Measurements from ENCODE around the gene LDB2. TPM values are rescaled to one million over a fixed set of nuclear protein-coding genes. Genes with fewer than 3 reads are reported as not detected.
"Not testable (repeated sequence)": the region's sequence is repeated elsewhere in the genome, so short reads cannot be mapped to it uniquely, and the experiment has no call there.

LDB2 gene
- total RNA-seq, 1 donor from 2014 or later, result not detected

- TF ChIP-seq CTCF (IDR thresholded peaks at IDR 0.05; ENCODE audit: unreplicated experiment), result no peak
- no peak overlapping the region for H3K4me3 Mint-ChIP-seq (ENCODE audit: low read depth)
- H3K27ac Mint-ChIP-seq, result no peak overlapping the region
- DNase-seq (ENCODE audit: low spot score, unreplicated experiment), result no peak
- no peaks in the 10 kb centered on the region for H3K36me3 Mint-ChIP-seq (ENCODE audit: insufficient read depth)
- no peaks in the 10 kb centered on the region for H3K9me3 Mint-ChIP-seq (ENCODE audit: low read depth)
- H3K4me1 Mint-ChIP-seq (ENCODE audit: low read depth), result no peaks in the 10 kb centered on the region
- peaks cover 13% of the 10 kb centered on the region for H3K27me3 Mint-ChIP-seq
Observed at GRCh38 chr4:16524911-16525554, 373.4 kb downstream of the LDB2 start.

- no peaks in the 10 kb centered on the region for H3K4me1 Mint-ChIP-seq (ENCODE audit: low read depth)
- no peak for DNase-seq (ENCODE audit: low spot score, unreplicated experiment)
- H3K4me3 Mint-ChIP-seq (ENCODE audit: low read depth), result no peak overlapping the region
- H3K9me3 Mint-ChIP-seq (ENCODE audit: low read depth), result no peaks in the 10 kb centered on the region
- TF ChIP-seq CTCF (IDR thresholded peaks at IDR 0.05; ENCODE audit: unreplicated experiment), result no peak
- no peaks in the 10 kb centered on the region for H3K36me3 Mint-ChIP-seq (ENCODE audit: insufficient read depth)
- peaks cover 9% of the 10 kb centered on the region for H3K27me3 Mint-ChIP-seq
- H3K27ac Mint-ChIP-seq, result no peak overlapping the region
Observed at GRCh38 chr4:16524406-16524805, 374.0 kb downstream of the LDB2 start.

- H3K36me3 Mint-ChIP-seq (ENCODE audit: insufficient read depth); DNase-seq (ENCODE audit: low spot score, unreplicated experiment); H3K27me3 Mint-ChIP-seq; H3K9me3 Mint-ChIP-seq (ENCODE audit: low read depth); H3K4me3 Mint-ChIP-seq (ENCODE audit: low read depth); H3K27ac Mint-ChIP-seq; H3K4me1 Mint-ChIP-seq (ENCODE audit: low read depth): not testable (repeated sequence)
Observed at GRCh38 chr4:16523526-16523925, 374.9 kb downstream of the LDB2 start.

- no peak for DNase-seq (ENCODE audit: low spot score, unreplicated experiment)
- H3K9me3 Mint-ChIP-seq (ENCODE audit: low read depth), result no peaks in the 10 kb centered on the region
- H3K27ac Mint-ChIP-seq, result no peak overlapping the region
- no peaks in the 10 kb centered on the region for H3K4me1 Mint-ChIP-seq (ENCODE audit: low read depth)
- no peak for TF ChIP-seq CTCF (IDR thresholded peaks at IDR 0.05; ENCODE audit: unreplicated experiment)
- H3K36me3 Mint-ChIP-seq (ENCODE audit: insufficient read depth), result no peaks in the 10 kb centered on the region
- no peak overlapping the region for H3K4me3 Mint-ChIP-seq (ENCODE audit: low read depth)
- peaks cover 8% of the 10 kb centered on the region for H3K27me3 Mint-ChIP-seq
Observed at GRCh38 chr4:16521156-16521915, 377.1 kb downstream of the LDB2 start.

- H3K4me1 Mint-ChIP-seq (ENCODE audit: low read depth), result no peaks in the 10 kb centered on the region
- no peak for DNase-seq (ENCODE audit: low spot score, unreplicated experiment)
- H3K27ac Mint-ChIP-seq, result no peak overlapping the region
- no peaks in the 10 kb centered on the region for H3K9me3 Mint-ChIP-seq (ENCODE audit: low read depth)
- H3K4me3 Mint-ChIP-seq (ENCODE audit: low read depth), result no peak overlapping the region
- no peak for TF ChIP-seq CTCF (IDR thresholded peaks at IDR 0.05; ENCODE audit: unreplicated experiment)
- H3K36me3 Mint-ChIP-seq (ENCODE audit: insufficient read depth), result no peaks in the 10 kb centered on the region
- H3K27me3 Mint-ChIP-seq, result no peaks in the 10 kb centered on the region
Observed at GRCh38 chr4:16516796-16517439, 381.5 kb downstream of the LDB2 start.

Measured in progenitor cell of endocrine pancreas (in vitro differentiated cells).